HG03025 (cell line): ENCODE results near the gene TBC1D3G.
"Not testable (repeated sequence)": the region's sequence is repeated elsewhere in the genome, so short reads cannot be mapped to it uniquely, and the experiment has no call there.

Experiments
- ATAC-seq: cut with Tn5 transposase; IDR thresholded peaks from one replicate; pipeline ENCODE4 v1.9.1; 2021; ENCODE audit warnings: mild to moderate bottlenecking, moderate library complexity; ENCODE audit not compliant: unreplicated experiment, low FRiP score

TBC1D3G gene

DNA sequence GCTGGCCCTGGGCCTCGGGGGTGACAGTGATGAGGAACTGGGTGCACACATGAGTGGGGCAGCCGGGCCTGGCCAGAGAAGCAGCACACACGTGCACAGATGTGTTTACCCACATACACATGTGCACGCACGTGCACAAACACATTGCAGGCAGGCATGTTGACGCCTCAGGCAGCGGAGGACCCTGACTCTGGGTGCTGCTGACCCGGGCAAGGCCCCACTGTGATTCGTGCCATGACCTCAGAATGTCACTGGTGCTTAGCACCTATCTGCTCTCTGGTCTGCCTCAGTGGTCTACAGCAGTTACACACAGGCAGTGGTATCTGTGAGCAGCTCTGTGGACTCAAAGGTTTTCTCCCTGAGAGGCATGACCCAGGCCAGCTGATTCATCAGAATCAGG lies at the start of gene TBC1D3G:
TBC1D3G (plus strand) TSS at position 301 of the 400 bp plus-strand sequence. CDS start 1,528 bp downstream, outside the sequence.
- ATAC-seq, result not testable (repeated sequence)

GRCh38 chr17:36283256-36283655 lies 40.4 kb upstream of the TBC1D3G start:
- ATAC-seq, result not testable (repeated sequence)

- ATAC-seq, result not testable (repeated sequence)
Measured at GRCh38 chr17:36284219-36284618, 39.5 kb upstream of the TBC1D3G start.

DNA sequence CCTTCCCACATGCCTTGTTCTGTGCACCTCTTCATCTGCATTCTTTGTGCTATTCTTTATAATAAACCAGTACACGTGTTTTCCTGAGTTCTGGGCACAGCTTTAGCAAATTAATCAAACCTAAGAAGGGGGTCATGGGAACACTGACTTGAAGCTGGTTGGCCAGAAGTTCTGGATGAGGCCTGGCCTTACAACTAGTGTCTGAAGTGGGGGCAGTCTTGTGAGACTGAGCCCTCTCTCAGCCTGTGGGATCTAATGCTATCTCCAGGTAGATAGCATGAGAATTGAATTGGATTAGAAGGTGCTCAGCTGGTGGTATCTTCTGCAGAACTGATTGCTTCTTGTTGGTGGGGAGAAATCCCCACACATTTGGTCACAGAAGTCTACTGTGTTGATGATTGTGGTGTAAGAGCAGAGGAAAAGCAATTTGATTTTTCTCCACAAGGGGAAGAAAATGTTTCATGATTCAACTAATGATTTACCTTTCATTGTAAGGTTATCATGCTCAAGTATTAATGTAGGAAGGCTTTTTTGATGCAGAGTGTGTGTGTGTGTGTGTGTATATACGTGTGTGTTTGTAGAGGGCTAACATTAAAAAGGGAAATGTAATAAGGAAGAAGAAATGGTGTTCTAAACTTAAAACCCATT lies 33.6 kb upstream of the TBC1D3G start:
- not testable (repeated sequence) for ATAC-seq

DNA sequence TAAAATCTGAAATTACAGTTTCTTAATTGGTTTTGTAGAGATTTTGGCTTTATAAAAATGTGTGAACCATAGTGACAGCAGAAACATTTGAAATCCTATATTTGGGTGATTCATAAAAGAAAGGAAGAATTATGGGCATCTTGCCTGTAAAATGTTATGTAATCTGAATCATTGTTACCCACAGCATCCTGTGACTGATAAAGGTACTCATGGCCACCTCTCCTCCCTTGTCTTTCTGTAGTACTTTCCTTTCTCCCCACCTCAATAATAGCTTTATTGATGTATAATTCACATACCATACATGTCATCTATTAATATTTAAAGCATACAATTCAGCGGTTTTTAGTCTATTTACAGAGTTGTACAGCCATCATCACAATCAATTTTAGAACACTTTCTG lies 28.5 kb upstream of the TBC1D3G start:
- ATAC-seq, result not testable (repeated sequence)

- not testable (repeated sequence) for ATAC-seq
Measured at GRCh38 chr17:36315736-36316135, 7.9 kb upstream of the TBC1D3G start.

DNA sequence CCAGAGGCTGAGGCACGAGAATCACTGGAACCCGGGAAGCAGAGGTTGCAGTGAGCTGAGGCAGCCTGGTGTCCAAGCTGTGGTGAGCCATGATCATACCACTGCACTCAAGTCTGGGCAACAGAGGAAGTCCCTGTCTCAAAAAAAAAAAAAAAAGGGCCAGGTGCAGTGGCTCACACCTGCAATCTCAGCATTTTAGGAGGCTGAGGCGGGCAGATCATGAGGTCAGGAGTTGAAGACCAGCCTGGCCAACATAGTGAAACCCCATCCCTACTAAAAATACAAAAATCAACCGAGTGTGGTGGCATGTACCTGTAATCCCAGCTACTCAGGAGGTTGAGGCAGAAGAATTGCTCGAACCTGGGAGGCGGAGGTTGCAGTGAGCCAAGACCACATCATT lies 38.8 kb downstream of the TBC1D3G start:
- not testable (repeated sequence) for ATAC-seq

- ATAC-seq, result not testable (repeated sequence)
Measured at GRCh38 chr17:36375938-36376337, 52.3 kb downstream of the TBC1D3G start.
